T-cell (primary cell): ENCODE measurements around the gene DUSP22. TPM values are rescaled to one million over a fixed set of nuclear protein-coding genes. Genes with fewer than 3 reads are reported as not detected.

Experiments used
- ATAC-seq, 4 experiments: fragments of 200-7000 bp in 3 of 4; fragments of 150-1000 bp in 1 of 4; cut with Tn5 transposase; replicated peaks in 1 of 4; 1 replicate in 3 of 4; 2 replicates in 1 of 4; pipeline ENCODE4 v1.10.0; 2021; ENCODE audit warnings: moderate library complexity in 3 of 4, mild to moderate bottlenecking in 2 of 4, moderate number of reproducible peaks in 1 of 4
- CTCF ChIA-PET, 2 donors: fragments of 300-600 bp; sonication (Branson Sonifier 250); formaldehyde crosslinking; loops; one replicate each; lab custom pipeline; 2022; ENCODE audit warnings: antibody characterized with exemption in 2 of 2; lab: Charles Lee
- POLR2A ChIA-PET, 2 donors: fragments of 300-600 bp; sonication (Branson Sonifier 250); formaldehyde crosslinking; loops; one replicate each; lab custom pipeline; 2022; ENCODE audit warnings: antibody characterized with exemption in 2 of 2; lab: Charles Lee
- DNase-seq, 35 experiments: peaks; one replicate each; pipeline versions ENCODE4 v3.0.0 to v3.0.0-alpha.2; 2013 to 2023
- H3K27ac ChIP-seq: one replicate; pipeline ENCODE4 v1.5.1; 2013; ENCODE audit warnings: low read length
- H3K27me3 ChIP-seq, 2 experiments: replicated peaks in 1 of 2; 1 replicate in 1 of 2; 2 replicates in 1 of 2; pipeline versions ENCODE4 v1.6.1 to v1.7.0; 2013; ENCODE audit warnings: low read length in 1 of 2, mixed read lengths in 1 of 2; ENCODE audit not compliant: control insufficient read depth in 2 of 2, insufficient read depth in 2 of 2; ENCODE audit errors: extremely low read depth in 1 of 2
- H3K36me3 ChIP-seq, 2 donors: 1 replicate in 1 of 2; 2 replicates in 1 of 2; pipeline versions ENCODE4 v1.6.1 to v1.7.0; 2013; ENCODE audit warnings: low read length in 1 of 2; ENCODE audit not compliant: control insufficient read depth in 2 of 2, insufficient read depth in 1 of 2; ENCODE audit errors: extremely low read depth in 1 of 2
- H3K4me1 ChIP-seq, 2 experiments: 1 replicate in 1 of 2; 2 replicates in 1 of 2; pipeline versions ENCODE4 v1.6.1 to v1.7.0; 2013; ENCODE audit warnings: low read length in 2 of 2, mixed read lengths in 1 of 2; ENCODE audit not compliant: insufficient read depth in 2 of 2, control insufficient read depth in 1 of 2; ENCODE audit errors: extremely low read depth in 1 of 2
- H3K4me3 ChIP-seq, 2 donors: 1 replicate in 1 of 2; 2 replicates in 1 of 2; pipeline versions ENCODE4 v1.5.1 to v1.7.0; 2013; ENCODE audit warnings: mild to moderate bottlenecking in 2 of 2, low read length in 1 of 2, moderate library complexity in 1 of 2; ENCODE audit not compliant: control insufficient read depth in 1 of 2; ENCODE audit errors: extremely low read depth in 1 of 2
- H3K9me3 ChIP-seq: 2 replicates; pipeline ENCODE4 v1.7.0; 2013
- H3K27ac Mint-ChIP-seq, 2 donors: one replicate each; pipeline ENCODE4 v1.8.0; 2020 to 2021; ENCODE audit warnings: mild to moderate bottlenecking in 2 of 2, mixed read lengths in 2 of 2
- H3K27me3 Mint-ChIP-seq, 2 donors: one replicate each; pipeline ENCODE4 v1.8.0; 2021 to 2022; ENCODE audit warnings: mixed read lengths in 2 of 2
- H3K36me3 Mint-ChIP-seq: one replicate; pipeline ENCODE4 v1.8.0; 2021; ENCODE audit warnings: mixed read lengths
- H3K4me1 Mint-ChIP-seq, 3 donors: one replicate each; pipeline ENCODE4 v1.8.0; 2020 to 2022; ENCODE audit warnings: mixed read lengths in 3 of 3, mild to moderate bottlenecking in 1 of 3
- H3K4me3 Mint-ChIP-seq, 3 donors: one replicate each; pipeline ENCODE4 v1.8.0; 2020 to 2022; ENCODE audit warnings: mild to moderate bottlenecking in 3 of 3, mixed read lengths in 3 of 3, moderate library complexity in 3 of 3
- H3K9me3 Mint-ChIP-seq, 3 donors: one replicate each; pipeline ENCODE4 v1.8.0; 2020 to 2022; ENCODE audit warnings: mixed read lengths in 3 of 3
- WGBS: methylation state at CpG from one replicate; pipeline ENCODE4 v1.1.5; 2013; ENCODE audit warnings: missing lambda C conversion rate; ENCODE audit not compliant: insufficient coverage; 5-methylcytosine and 5-hydroxymethylcytosine counted together
- total RNA-seq, 35 experiments: library from RNA in 6 of 35; stranded (reverse) in 6 of 35; fragments of 120-200 nt in 1 of 35; gene quantifications; one replicate each; pipeline versions ENCODE4 v1.2.1 to v1.2.4 and lab custom pipeline; 2013 to 2026

DUSP22 gene
- total RNA-seq, 5 donors from 2014 or later (not counting 1 experiment from before 2014, with no cell fraction given) = 32.0 to 52.4 (median 42.1) TPM

DNA sequence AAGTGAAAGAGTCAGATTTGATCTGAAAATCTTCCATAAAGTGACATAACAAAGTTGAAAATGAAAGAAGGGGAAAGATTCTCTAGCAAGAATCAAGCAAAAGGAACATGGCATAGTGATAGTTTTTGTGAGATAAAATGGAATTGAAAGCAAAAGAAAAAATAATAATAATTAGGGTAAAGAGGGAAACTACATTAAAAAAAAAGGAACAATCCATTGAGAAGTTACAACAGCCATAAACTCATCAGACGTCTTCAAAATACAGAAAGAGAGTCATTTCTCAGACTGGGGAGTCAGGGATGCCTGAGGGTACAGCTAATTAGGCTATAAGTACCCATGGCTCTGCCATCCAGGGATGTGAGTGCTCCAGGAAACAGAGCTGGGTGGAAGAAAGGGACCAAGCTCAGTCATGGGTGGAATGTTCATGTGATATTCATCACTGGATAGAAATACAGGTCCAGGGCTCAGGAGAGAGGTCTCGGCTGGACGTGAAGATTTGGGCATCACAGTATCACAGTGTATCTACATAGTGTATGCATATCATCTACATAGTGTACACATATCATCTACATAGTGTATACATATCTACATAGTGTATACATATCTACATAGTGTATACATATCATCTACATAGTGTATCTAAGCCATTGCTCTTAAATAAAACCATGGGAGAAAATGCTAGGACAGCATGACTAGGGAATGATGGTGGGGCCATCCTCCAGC lies 29.4 kb downstream of the DUSP22 start:
- Mint-ChIP-seq H3K27ac (no peak overlapping the region), H3K36me3 (peaks cover 17% of the 10 kb centered on the region), H3K27me3 (no peaks in the 10 kb centered on the region), H3K4me3 (no peak overlapping the region), H3K9me3 (no peaks in the 10 kb centered on the region), H3K4me1 (peaks cover 10 to 22% (median 18%) of the 10 kb centered on the region in 3 donors)
- ChIA-PET CTCF (interaction anchor here in 1 of 2 donors (0.5 to 1.0 kb wide), 2 partner anchors 398 to 1559 kb away, joined by 3 to 6 read pairs; no protein-coding TSS in a partner anchor), POLR2A (no interaction called here)
- Histone ChIP-seq H3K4me1 (peaks cover 0 to 6% of the 10 kb centered on the region in 2 experiments), H3K27me3 (no peaks in the 10 kb centered on the region), H3K27ac (no peak overlapping the region), H3K36me3 (peaks cover 0 to 4% of the 10 kb centered on the region in 2 donors), H3K4me3 (no peak overlapping the region), H3K9me3 (no peaks in the 10 kb centered on the region)
- ATAC-seq (no peak), DNase-seq (no peak)
- no CpG with 5 or more reads among the region's 3 CpGs for WGBS

DNA sequence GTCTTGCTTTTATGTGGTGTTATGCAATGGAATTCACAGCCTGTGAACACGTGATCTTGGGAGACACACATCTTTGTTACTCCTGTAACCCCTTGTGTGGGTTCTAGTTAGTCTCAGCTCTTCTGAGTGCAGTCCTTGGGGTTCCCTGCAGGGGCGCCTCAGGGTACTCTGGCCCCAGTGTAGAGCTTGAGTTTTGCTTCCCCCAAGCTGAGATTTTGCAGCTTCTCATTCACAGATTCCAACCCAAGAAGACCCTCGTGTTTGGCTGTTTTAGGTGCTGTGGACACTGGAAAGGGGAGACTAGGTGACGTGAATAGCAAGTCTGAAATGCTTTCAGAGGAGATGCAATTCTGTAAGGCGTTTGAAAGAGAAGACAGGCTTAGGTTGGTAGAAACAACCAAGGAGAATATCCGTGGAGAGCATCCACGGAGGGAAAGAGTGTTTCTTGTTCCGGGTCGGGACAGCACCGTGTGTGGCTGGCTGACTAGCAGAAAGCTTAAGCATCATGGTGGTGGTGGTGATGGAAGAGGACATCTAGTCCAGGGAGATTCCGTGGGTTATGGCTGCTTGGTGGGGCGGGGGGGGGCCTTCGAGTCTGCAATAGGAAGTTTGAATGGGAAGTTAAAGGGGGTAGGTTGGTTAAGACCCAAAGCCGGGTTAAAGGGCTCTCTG lies 30.1 kb downstream of the DUSP22 start:
- H3K4me3 ChIP-seq = no peak overlapping the region
- H3K27ac ChIP-seq = no peak overlapping the region
- H3K36me3 Mint-ChIP-seq = peaks cover 12% of the 10 kb centered on the region
- ChIA-PET POLR2A (interaction anchor here in 1 of 2 donors (0.5 to 0.6 kb wide), 2 partner anchors 10 to 32 kb away, joined by 3 to 5 read pairs; no protein-coding TSS in a partner anchor), CTCF (no interaction called here)
- peaks cover 11 to 18% (median 13%) of the 10 kb centered on the region in 3 donors for H3K4me1 Mint-ChIP-seq
- no peak overlapping the region for H3K27ac Mint-ChIP-seq
- no peaks in the 10 kb centered on the region for H3K9me3 ChIP-seq
- no peak for DNase-seq
- peaks cover 0 to 4% of the 10 kb centered on the region in 2 donors for H3K36me3 ChIP-seq
- no peak overlapping the region for H3K4me3 Mint-ChIP-seq
- no peaks in the 10 kb centered on the region for H3K27me3 Mint-ChIP-seq
- ATAC-seq = no peak
- peaks cover 0 to 2% of the 10 kb centered on the region in 2 experiments for H3K4me1 ChIP-seq
- H3K27me3 ChIP-seq = peaks cover 0 to 1% of the 10 kb centered on the region in 2 experiments
- no peaks in the 10 kb centered on the region for H3K9me3 Mint-ChIP-seq
- WGBS = 78% methylated on average over 11 of the region's 14 CpGs

- ATAC-seq (no peak), DNase-seq (no peak)
- Histone ChIP-seq H3K4me3 (no peak overlapping the region), H3K4me1 (peaks cover 0 to 3% of the 10 kb centered on the region in 2 experiments), H3K27ac (no peak overlapping the region), H3K9me3 (no peaks in the 10 kb centered on the region), H3K36me3 (peaks cover 0 to 3% of the 10 kb centered on the region in 2 donors), H3K27me3 (peaks cover 0 to 3% of the 10 kb centered on the region in 2 experiments)
- Mint-ChIP-seq H3K36me3 (peaks cover 11% of the 10 kb centered on the region), H3K27me3 (no peaks in the 10 kb centered on the region), H3K4me3 (no peak overlapping the region), H3K4me1 (peaks cover 9 to 14% (median 12%) of the 10 kb centered on the region in 3 donors), H3K27ac (no peak overlapping the region), H3K9me3 (no peaks in the 10 kb centered on the region)
- POLR2A ChIA-PET = interaction anchor here in 1 of 2 donors (0.5 kb wide), 1 partner anchor 32 kb away, joined by 5 read pairs; no protein-coding TSS in a partner anchor
- CTCF ChIA-PET = no interaction called here
- WGBS = 78% methylated on average over 12 of the region's 12 CpGs
These were observed 30.8 kb downstream of the DUSP22 start for GRCh38 chr6:322940-323729.

- Histone ChIP-seq H3K4me1 (peaks cover 0 to 3% of the 10 kb centered on the region in 2 experiments), H3K9me3 (no peaks in the 10 kb centered on the region), H3K27ac (no peak overlapping the region), H3K4me3 (no peak overlapping the region), H3K27me3 (peaks cover 0 to 3% of the 10 kb centered on the region in 2 experiments), H3K36me3 (no peaks in the 10 kb centered on the region)
- ChIA-PET CTCF (no interaction called here), POLR2A (no interaction called here)
- no peak for ATAC-seq
- H3K27me3 Mint-ChIP-seq = no peaks in the 10 kb centered on the region
- H3K4me1 Mint-ChIP-seq = peaks cover 8 to 10% (median 9%) of the 10 kb centered on the region in 3 donors
- 100% methylated on average over 1 of the region's 4 CpGs for WGBS
- H3K36me3 Mint-ChIP-seq = peaks cover 8% of the 10 kb centered on the region
- H3K27ac Mint-ChIP-seq = no peak overlapping the region
- no peak overlapping the region for H3K4me3 Mint-ChIP-seq
- DNase-seq = no peak
- no peaks in the 10 kb centered on the region for H3K9me3 Mint-ChIP-seq
These were observed 31.4 kb downstream of the DUSP22 start for GRCh38 chr6:323730-324088.

DNA sequence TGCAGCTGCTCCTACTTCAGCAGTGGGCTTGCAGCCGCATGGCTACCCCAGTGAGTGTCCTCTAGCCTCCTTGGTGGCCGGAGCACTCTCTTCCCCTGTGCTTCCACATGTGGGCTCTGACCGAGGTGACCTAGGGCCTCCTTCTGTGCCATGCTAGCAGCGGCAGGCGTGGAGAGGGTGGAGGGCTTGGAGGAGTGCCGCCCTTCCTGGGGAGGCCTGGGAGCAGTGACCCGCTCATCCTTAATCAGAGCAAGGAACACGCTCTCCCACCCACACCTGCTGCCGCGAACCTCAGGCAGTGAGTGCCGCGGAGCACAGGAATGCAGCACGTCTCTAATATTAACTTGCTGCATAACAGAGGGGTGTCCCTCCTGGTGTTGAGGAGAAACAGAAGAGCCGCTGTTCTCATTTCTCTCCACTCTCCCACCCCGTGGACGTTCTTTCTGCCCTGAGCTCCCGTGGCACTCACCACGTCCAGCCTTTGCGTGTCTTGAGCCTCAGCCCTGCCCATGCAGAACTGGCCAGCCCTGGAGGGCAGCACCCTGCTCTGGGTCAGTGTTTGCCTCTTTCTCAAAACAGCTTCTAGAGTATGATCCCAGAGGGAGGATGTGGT lies 31.9 kb downstream of the DUSP22 start:
- Histone ChIP-seq H3K27me3 (peaks cover 0 to 3% of the 10 kb centered on the region in 2 experiments), H3K36me3 (no peaks in the 10 kb centered on the region), H3K4me1 (peaks cover 0 to 3% of the 10 kb centered on the region in 2 experiments), H3K27ac (no peak overlapping the region), H3K4me3 (no peak overlapping the region), H3K9me3 (no peaks in the 10 kb centered on the region)
- no peak overlapping the region for H3K4me3 Mint-ChIP-seq
- peaks cover 7 to 8% (median 7%) of the 10 kb centered on the region in 3 donors for H3K4me1 Mint-ChIP-seq
- 93% methylated on average over 16 of the region's 19 CpGs for WGBS
- no peaks in the 10 kb centered on the region for H3K27me3 Mint-ChIP-seq
- no peak overlapping the region for H3K27ac Mint-ChIP-seq
- H3K36me3 Mint-ChIP-seq = peaks cover 5% of the 10 kb centered on the region
- ATAC-seq = no peak
- CTCF ChIA-PET = interaction anchor here in 1 of 2 donors (0.5 kb wide), 1 partner anchor 135 kb away, joined by 3 read pairs; no protein-coding TSS in a partner anchor
- no peaks in the 10 kb centered on the region for H3K9me3 Mint-ChIP-seq
- no peak for DNase-seq
- POLR2A ChIA-PET = no interaction called here
